Fibroblast of the aortic adventitia (primary cell): ENCODE measurements around the gene CAPZB. TPM values are rescaled to one million over a fixed set of nuclear protein-coding genes. Genes with fewer than 3 reads are reported as not detected.
A peak's percentile ranks its signal among the peaks of the same experiment; 100 is the strongest.

Experiments used
- DNase-seq: peaks from one replicate; pipeline ENCODE4 v3.0.0-alpha.2; 2010; ENCODE audit warnings: low read depth
- H3K4me3 ChIP-seq: 2 replicates; pipeline ENCODE4 v1.5.1; 2011; ENCODE audit warnings: low read depth, mild to moderate bottlenecking, control low read depth, low read length, moderate library complexity
- total RNA-seq: library from RNA; depleted of rRNA; stranded (reverse); fragments of >200 nt; gene quantifications from 2 replicates; pipeline ENCODE4 v1.2.3, GENCODE V29; 2012; ENCODE audit warnings: low replicate concordance
- TF ChIP-seq, protein P1 (sequence below): IDR thresholded peaks from 2 replicates; pipeline ENCODE4 v1.5.1; 2011; ENCODE audit warnings: mild to moderate bottlenecking, low read length, control low read depth, inconsistent platforms; ENCODE audit not compliant: insufficient read depth

Gene CAPZB
- total RNA-seq, 1 donor = 232 TPM

DNA sequence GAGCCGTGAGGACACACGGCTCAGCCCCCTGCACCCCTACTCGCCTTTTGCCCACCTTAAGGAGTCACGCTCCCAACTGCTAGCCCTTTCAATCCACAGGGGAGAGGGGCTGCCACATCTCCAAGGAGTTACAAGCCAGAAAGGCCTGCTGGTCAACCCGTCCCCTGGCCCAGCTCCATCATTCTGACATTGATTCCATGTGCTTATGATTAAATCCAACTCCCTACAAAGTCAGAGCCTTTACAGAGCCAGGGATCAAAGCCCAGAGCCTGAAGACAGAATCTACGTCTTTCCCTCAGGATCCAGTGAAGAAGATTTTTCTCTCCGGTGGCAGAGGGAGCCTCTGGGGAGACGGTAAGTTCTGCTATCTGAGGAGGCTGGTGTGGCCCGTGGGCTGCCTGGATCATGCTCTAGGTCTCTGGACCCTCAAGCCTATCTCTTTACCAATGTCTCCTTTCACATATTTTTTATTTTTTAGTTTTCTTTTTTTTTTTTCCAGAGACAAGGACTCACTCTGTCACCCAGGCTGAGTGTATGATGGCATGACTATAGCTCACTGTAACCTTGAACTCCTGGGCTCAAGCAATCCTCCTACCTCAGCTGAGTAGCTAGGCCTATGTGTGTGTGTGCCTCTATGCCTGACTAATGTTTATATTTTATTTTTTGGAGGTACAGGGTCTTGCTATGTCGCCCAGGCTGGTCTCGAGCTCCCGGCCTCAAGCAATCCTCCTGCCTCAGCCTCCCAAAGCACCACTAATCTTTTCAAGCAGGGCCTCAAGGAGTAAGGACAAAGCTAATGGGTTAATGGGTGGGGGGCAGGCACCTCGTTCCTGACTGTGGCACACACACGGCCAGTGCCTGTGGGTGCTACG, 111.9 kb downstream of the CAPZB start:
- peak; percentile 70 for DNase-seq

DNA sequence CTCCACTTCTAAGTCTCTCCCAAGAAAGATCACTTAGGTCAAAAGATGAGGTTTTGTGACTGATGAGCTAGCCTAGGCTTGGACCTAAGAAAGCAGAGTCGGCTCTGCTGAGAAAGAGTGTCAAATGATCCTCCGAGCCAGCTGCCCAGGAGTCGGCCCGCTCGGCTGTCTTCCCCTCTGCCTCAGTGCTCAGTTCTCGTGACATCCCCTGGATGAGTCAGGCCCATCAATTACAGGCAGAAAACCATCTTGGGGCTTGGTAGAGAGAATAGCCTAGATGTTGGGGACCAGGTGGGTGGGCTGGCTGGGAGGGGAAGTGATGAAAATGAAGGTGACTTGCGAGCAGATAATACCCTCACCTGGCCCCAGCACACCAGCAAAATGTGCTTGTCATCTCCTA, 112.7 kb downstream of the CAPZB start:
- DNase-seq = no peak
- no peak overlapping the region for H3K4me3 ChIP-seq
- TF ChIP-seq, protein P1, sequence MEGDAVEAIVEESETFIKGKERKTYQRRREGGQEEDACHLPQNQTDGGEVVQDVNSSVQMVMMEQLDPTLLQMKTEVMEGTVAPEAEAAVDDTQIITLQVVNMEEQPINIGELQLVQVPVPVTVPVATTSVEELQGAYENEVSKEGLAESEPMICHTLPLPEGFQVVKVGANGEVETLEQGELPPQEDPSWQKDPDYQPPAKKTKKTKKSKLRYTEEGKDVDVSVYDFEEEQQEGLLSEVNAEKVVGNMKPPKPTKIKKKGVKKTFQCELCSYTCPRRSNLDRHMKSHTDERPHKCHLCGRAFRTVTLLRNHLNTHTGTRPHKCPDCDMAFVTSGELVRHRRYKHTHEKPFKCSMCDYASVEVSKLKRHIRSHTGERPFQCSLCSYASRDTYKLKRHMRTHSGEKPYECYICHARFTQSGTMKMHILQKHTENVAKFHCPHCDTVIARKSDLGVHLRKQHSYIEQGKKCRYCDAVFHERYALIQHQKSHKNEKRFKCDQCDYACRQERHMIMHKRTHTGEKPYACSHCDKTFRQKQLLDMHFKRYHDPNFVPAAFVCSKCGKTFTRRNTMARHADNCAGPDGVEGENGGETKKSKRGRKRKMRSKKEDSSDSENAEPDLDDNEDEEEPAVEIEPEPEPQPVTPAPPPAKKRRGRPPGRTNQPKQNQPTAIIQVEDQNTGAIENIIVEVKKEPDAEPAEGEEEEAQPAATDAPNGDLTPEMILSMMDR = no peak

More for the DNA sequence above, 111.9 kb downstream of the CAPZB start:
- H3K4me3 ChIP-seq = no peak overlapping the region
- TF ChIP-seq, protein P1 = no peak

DNA sequence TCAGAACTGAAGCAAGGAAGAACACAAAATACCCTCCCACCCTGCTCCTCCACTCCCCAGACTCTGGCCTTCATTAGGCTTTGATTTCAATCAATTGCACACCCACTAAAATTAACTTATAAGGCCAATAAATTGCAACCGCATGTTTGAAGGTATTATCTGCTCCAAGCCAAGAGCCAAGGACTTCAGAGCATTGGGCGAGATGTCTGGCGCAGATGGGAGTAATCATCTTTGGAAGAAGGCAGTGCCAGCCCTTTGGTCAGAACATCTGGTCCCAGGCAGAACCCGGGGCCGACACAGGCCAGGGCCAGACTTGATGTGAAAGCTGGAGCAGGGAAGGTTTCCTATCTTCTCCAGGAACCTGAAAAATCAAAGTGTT, 113.2 kb downstream of the CAPZB start:
- no peak for DNase-seq
- TF ChIP-seq, protein P1 = no peak

DNA sequence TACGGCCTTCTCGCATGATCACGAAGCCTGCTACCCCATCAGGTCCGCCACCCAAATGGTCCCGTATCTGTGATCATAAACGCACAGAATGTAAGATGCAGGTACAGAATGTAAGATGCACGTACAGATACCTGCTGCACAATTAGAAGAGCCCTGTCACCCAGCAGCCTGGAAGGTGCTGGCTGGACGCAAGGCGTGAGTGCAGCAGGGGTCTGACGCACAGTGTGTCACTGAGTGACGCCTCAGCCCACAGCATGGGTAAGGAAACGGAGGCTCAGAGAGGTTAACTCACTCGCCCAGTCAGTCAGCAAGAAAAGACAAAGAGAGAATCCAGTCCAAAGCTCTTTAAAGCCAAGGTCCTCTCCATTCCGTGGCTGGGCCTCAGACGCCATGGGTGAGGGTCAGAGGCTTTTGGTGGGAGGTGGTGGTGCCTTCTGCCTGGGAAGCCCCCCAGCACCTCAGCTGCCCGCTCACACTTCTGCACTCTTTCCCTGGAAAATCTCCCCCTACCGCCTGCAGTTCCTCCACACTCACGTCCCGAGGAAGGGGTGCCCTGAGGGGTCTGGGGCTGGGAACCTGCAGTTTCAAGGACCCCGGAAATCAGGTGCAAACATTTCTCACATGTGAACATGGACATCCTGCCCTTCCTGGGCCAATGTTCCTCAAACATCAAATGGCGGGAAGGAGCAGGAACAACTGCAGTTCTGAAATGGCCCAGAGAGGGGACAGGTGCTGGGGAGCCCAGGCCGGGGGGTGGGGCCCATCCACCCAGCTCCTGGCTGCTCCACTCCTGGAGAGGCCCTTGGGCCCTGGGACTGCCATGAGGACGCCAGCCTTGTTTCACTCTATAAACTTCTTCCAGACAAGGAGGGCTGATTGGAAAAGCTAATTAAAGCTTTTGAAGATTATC, 113.9 kb downstream of the CAPZB start:
- no peak overlapping the region for H3K4me3 ChIP-seq
- DNase-seq = no peak
- TF ChIP-seq, protein P1 = no peak

More for the DNA sequence above, 113.2 kb downstream of the CAPZB start:
- no peak overlapping the region for H3K4me3 ChIP-seq

DNA sequence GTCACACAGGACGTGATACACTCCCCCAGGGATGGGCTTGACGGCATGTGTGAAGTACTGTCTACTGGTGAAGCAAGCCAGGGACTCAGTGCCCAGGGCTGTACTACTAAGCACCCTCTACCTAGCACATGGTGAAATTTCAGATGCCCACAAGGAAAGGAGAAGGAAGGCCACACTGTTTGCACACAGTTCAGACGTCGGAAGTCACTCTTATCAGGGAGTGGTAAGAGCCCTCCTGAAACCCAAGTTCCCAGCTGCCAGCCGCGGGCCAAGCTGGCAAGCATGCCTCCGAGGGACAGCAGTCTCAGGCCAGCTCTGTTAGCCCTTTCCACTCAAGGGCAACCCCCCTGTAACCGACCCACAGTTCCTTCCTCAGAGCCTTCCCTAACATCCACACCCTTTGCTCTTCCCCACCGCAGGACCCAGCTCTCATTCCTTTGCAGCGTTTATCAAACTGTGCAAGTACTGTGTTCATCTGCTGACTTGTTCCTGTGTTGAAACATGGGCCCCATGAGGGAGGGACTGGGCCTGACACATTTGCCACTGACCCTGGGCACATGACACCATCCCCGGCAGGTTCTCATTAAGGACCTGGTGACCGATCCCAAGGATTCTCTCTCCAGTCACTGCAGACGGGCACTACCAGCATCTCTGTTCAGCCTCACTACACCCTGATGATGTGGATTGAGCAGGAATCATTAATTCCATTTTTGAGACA, 114.7 kb downstream of the CAPZB start:
- no peak for DNase-seq
- TF ChIP-seq, protein P1 = no peak
- H3K4me3 ChIP-seq = no peak overlapping the region

DNA sequence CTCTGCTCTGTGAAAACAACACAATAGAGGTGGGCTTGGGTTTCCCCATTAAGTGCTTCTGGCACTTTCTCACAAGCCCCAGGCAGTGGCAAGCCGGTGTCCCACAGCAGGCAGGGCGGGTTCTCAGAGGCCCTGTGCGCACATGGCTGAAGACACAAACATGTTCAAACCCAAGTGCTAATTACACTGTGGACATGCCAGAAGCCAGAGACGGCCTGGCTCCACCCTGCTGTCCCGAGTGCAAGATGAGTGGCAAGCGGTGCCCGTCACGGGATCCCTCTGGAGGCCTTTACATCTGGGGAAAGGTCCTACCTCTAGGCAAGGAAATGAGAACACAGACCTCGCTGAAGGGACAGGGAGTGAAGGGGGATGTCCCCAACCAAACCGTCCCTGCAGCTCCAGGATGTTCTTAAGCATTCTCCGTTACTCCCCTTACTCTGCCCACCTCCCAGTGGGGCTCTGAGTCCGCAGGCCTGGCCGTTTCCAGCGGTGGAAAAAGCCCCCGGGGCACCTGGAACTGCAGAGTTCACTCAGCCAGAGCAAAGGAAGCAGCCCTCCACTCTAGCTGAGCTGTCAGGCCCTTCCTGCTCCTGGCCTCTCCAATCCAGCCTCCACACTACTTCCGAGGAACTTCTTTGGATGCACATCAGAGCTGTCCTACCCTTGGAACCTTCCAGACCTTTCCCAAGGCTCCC, 115.8 kb downstream of the CAPZB start:
- TF ChIP-seq, protein P1 = no peak
- no peak for DNase-seq
- no peak overlapping the region for H3K4me3 ChIP-seq
